ENCODE data around the gene MSX2. TPM values are rescaled to one million over a fixed set of nuclear protein-coding genes. Genes with fewer than 3 reads are reported as not detected.

Gene MSX2
- total and polyA plus RNA-seq, 2 of the 4 experiments (the other 2 are of a cell fraction), result 2.2 to 3.7 TPM

GRCh38 chr5:174692381-174692780 is 32.0 kb upstream of the MSX2 start:
- BruUV-seq (replicated peaks), result no TSS peak
- H3K79me1 ChIP-seq (ENCODE audit: low read depth in 1 of 2, low read length in 2 of 2), result no peaks in the 10 kb centered on the region
- no peak overlapping the region for H2BK20ac ChIP-seq (ENCODE audit: low read depth, low read length)

More at GRCh38 chr5:174692381-174692780, 32.0 kb upstream of the MSX2 start:
- Histone ChIP-seq H2BK120ac (ENCODE audit: low read depth, low read length) (no peak overlapping the region), H4K91ac (ENCODE audit: insufficient read depth, low read depth, low read length) (no peak overlapping the region), H2AFZ (replicated peaks; ENCODE audit: low read length, poor library complexity) (no peak overlapping the region), H3K36me3 (ENCODE audit: control insufficient read depth, insufficient read depth, low read length) (no peaks in the 10 kb centered on the region), H2BK15ac (ENCODE audit: low read depth, low read length) (no peak overlapping the region), H3K4me1 (ENCODE audit: control insufficient read depth, insufficient read depth, low read length) (no peaks in the 10 kb centered on the region; the same call in 1 of the 2 replicates), H3K56ac (ENCODE audit: extremely low read depth, insufficient read depth, low read length) (no peak overlapping the region), H4K5ac (ENCODE audit: low read depth, low read length) (no peak overlapping the region), H3K9me1 (ENCODE audit: insufficient read depth, low read length) (no peaks in the 10 kb centered on the region), H3K18ac (ENCODE audit: low read depth, low read length) (no peak overlapping the region), H3K27me3 (ENCODE audit: control insufficient read depth, insufficient read depth, low read length) (peaks cover 53% of the 10 kb centered on the region), H3K4ac (ENCODE audit: low read depth, low read length) (no peak overlapping the region), H3K23ac (ENCODE audit: low read depth, low read length) (no peak overlapping the region), H2AK9ac (replicated peaks; ENCODE audit: low read depth, low read length, poor library complexity) (no peak overlapping the region), H3K9me3 (ENCODE audit: control insufficient read depth, insufficient read depth, low read length) (no peaks in the 10 kb centered on the region), H2AK5ac (ENCODE audit: low read depth, low read length) (no peak overlapping the region), H3K9ac (ENCODE audit: low read depth, low read length) (no peak overlapping the region), H4K20me1 (ENCODE audit: insufficient read depth, low read length) (no peaks in the 10 kb centered on the region), H3K27ac (ENCODE audit: insufficient read depth, low read length) (no peak overlapping the region), H3K4me3 (ENCODE audit: insufficient read depth, low read depth, low read length) (no peak overlapping the region), H3K14ac (replicated peaks; ENCODE audit: low read depth, low read length) (no peak overlapping the region), H3K4me2 (ENCODE audit: low read depth, low read length) (no peak overlapping the region; the same call in 1 of the 2 replicates), H2BK5ac (ENCODE audit: low read depth, low read length, poor library complexity, severe bottlenecking) (no peak overlapping the region), H4K8ac (ENCODE audit: low read depth in 2 of 2, low read length in 2 of 2) (no peak overlapping the region)
- dilution Hi-C loops (cut with HindIII; ENCODE audit: low sequenced_read_pairs, unreplicated experiment) (no loop called here), in situ Hi-C loops (cut with MboI; ENCODE audit: low sequenced_read_pairs) (no loop called here), intact Hi-C loops (cut with micrococcal nuclease) (no loop called here)
- ChIA-PET CTCF (no interaction called here), POLR2A (ENCODE audit: unreplicated experiment) (no interaction called here)
- no peak for TF ChIP-seq ELK1 (IDR thresholded peaks at IDR 0.05; ENCODE audit: borderline replicate concordance, low read depth, low read length)
- TF ChIP-seq MAZ (IDR thresholded peaks at IDR 0.05; ENCODE audit: borderline replicate concordance, low read depth, low read length), result no peak
- TF ChIP-seq SMC3 (IDR thresholded peaks at IDR 0.05; ENCODE audit: low read depth, low read length), result no peak
- DNase-seq (no peak), ATAC-seq (ENCODE audit: low read depth) (no peak)
- WGBS, 2 experiments (ENCODE audit: extremely low coverage in 2 of 2, insufficient read length in 1 of 2), result 50% methylated on average over 1 of the region's 12 CpGs; no CpG with 5 or more reads in 1 of the 2 experiments
